SK-N-SH (cell line): ENCODE results near the gene SLC35C1. TPM values are rescaled to one million over a fixed set of nuclear protein-coding genes. Genes with fewer than 3 reads are reported as not detected.

ENCODE experiments used
- CTCF ChIA-PET: fragments of 300-600, 350-600 bp; formaldehyde crosslinking; extraction: SDS; loops from one replicate; lab custom pipeline; 2021; lab: Yijun Ruan, JAX
- POLR2A ChIA-PET: fragments of 350-600 bp; sonication (Branson Sonifier 250); formaldehyde crosslinking; extraction: SDS; loops from one replicate; lab custom pipeline; 2020; ENCODE audit warnings: antibody characterized with exemption, inconsistent platforms; lab: Yijun Ruan, JAX
- DNase-seq: peaks from one replicate; pipeline ENCODE4 v3.0.0; 2012
- H2AFZ ChIP-seq: fragments of 200-600 bp; sonication (generic); 2 replicates; pipeline ENCODE4 v1.8.1; 2016; ENCODE audit warnings: antibody characterized with exemption, mild to moderate bottlenecking, low read depth
- H3F3A ChIP-seq: fragments of 200-600 bp; sonication (generic); replicated peaks from 2 replicates; pipeline ENCODE3; 2016; ENCODE audit warnings: antibody characterized with exemption, mild to moderate bottlenecking; ENCODE audit not compliant: insufficient read depth
- H3K27ac ChIP-seq, 2 experiments: fragments of 200-500 bp in 1 of 2; fragments of 200-600 bp in 1 of 2; sonication (Bioruptor generic) in 1 of 2; sonication (generic), shearing (Covaris generic) in 1 of 2; 2 replicates each; pipeline versions ENCODE4 v1.5.1 to v1.6.1; 2014 to 2016; ENCODE audit warnings: low read depth in 2 of 2, inconsistent platforms in 1 of 2, low read length in 1 of 2, mild to moderate bottlenecking in 1 of 2, mixed read lengths in 1 of 2
- H3K27me3 ChIP-seq: fragments of 200-600 bp; sonication (generic), shearing (Covaris generic); 2 replicates; pipeline ENCODE4 v1.6.1; 2016; ENCODE audit warnings: mixed run types; ENCODE audit not compliant: insufficient read depth
- H3K36me3 ChIP-seq, 2 experiments: fragments of 200-500 bp in 1 of 2; fragments of 200-600 bp in 1 of 2; sonication (Bioruptor generic) in 1 of 2; sonication (generic) in 1 of 2; replicated peaks in 1 of 2; 2 replicates each; pipeline versions ENCODE3 to v1.5.1; 2014 to 2016; ENCODE audit warnings: low read length in 1 of 2, mild to moderate bottlenecking in 1 of 2; ENCODE audit not compliant: insufficient read depth in 2 of 2, control insufficient read depth in 1 of 2
- H3K4me1 ChIP-seq, 2 experiments: fragments of 200-500 bp in 1 of 2; fragments of 200-600 bp in 1 of 2; sonication (Bioruptor generic) in 1 of 2; sonication (generic), shearing (Covaris generic) in 1 of 2; 2 replicates each; pipeline versions ENCODE4 v1.5.1 to v1.6.1; 2014 to 2016; ENCODE audit warnings: low read depth in 1 of 2, low read length in 1 of 2, mixed run types in 1 of 2; ENCODE audit not compliant: insufficient read depth in 2 of 2, control insufficient read depth in 1 of 2
- H3K4me2 ChIP-seq: fragments of 200-600 bp; sonication (generic), shearing (Covaris generic); 2 replicates; pipeline ENCODE4 v1.6.1; 2017; ENCODE audit warnings: mixed run types
- H3K4me3 ChIP-seq, 2 experiments: fragments of 200-500 bp in 1 of 2; fragments of 200-600 bp in 1 of 2; sonication (Bioruptor generic) in 1 of 2; sonication (generic), shearing (Covaris generic) in 1 of 2; 2 replicates each; pipeline versions ENCODE4 v1.5.1 to v1.8.1; 2014 to 2016; ENCODE audit warnings: low read depth in 2 of 2, inconsistent platforms in 1 of 2, low read length in 1 of 2, mild to moderate bottlenecking in 1 of 2, mixed read lengths in 1 of 2, moderate library complexity in 1 of 2
- H3K79me2 ChIP-seq: fragments of 200-600 bp; sonication (generic); 2 replicates; pipeline ENCODE4 v1.8.1; 2017; ENCODE audit warnings: mild to moderate bottlenecking; ENCODE audit not compliant: insufficient read depth
- H3K9ac ChIP-seq: fragments of 200-600 bp; sonication (generic); 2 replicates; pipeline ENCODE4 v1.6.1; 2017; ENCODE audit warnings: mixed run types
- H3K9me2 ChIP-seq: fragments of 200-600 bp; sonication (generic); 2 replicates; pipeline ENCODE4 v1.6.1; 2017; ENCODE audit warnings: mixed run types
- H3K9me3 ChIP-seq: fragments of 200-600 bp; sonication (generic); 2 replicates; pipeline ENCODE4 v1.6.1; 2017; ENCODE audit warnings: mixed run types, mild to moderate bottlenecking, moderate library complexity
- H4K20me1 ChIP-seq: fragments of 200-600 bp; sonication (generic); 2 replicates; pipeline ENCODE4 v1.6.1; 2017; ENCODE audit warnings: mild to moderate bottlenecking, mixed run types; ENCODE audit not compliant: insufficient read depth
- CHD2 ChIP-seq: fragments of 150-350 bp; IDR thresholded peaks from 2 replicates; pipeline ENCODE4 v1.6.1; 2018; ENCODE audit warnings: low read length; ENCODE audit not compliant: partially characterized antibody
- CTCF ChIP-seq: fragments of 200-600 bp; sonication (generic); IDR thresholded peaks from 2 replicates; pipeline ENCODE4 v1.6.1; 2017; ENCODE audit warnings: antibody characterized with exemption, mild to moderate bottlenecking, moderate library complexity
- FOXJ3 ChIP-seq: sonication (generic); formaldehyde crosslinking; IDR thresholded peaks from 2 replicates; pipeline ENCODE4 v1.5.1; 2020; ENCODE audit warnings: mild to moderate bottlenecking, missing genetic modification reagents
- FOXM1 ChIP-seq: IDR thresholded peaks from 2 replicates; pipeline ENCODE4 v1.4.0; 2012; ENCODE audit warnings: low read depth, mild to moderate bottlenecking
- GABPA ChIP-seq: IDR thresholded peaks from 2 replicates; pipeline ENCODE4 v1.4.0; 2012; ENCODE audit warnings: low read depth, mild to moderate bottlenecking
- GATA2 ChIP-seq: sonication (generic); formaldehyde crosslinking; IDR thresholded peaks from 2 replicates; pipeline ENCODE4 v1.5.0; 2020; ENCODE audit warnings: mild to moderate bottlenecking, missing genetic modification reagents
- IRF3 ChIP-seq: fragments of 150-350 bp; IDR thresholded peaks from 2 replicates; pipeline ENCODE4 v1.6.1; 2016; ENCODE audit warnings: mild to moderate bottlenecking, low read depth, low read length
- MXI1 ChIP-seq: IDR thresholded peaks from 2 replicates; pipeline ENCODE4 v1.6.1; 2012; ENCODE audit warnings: mild to moderate bottlenecking, low read depth, low read length, improper control_type of control experiment
- NRF1 ChIP-seq: IDR thresholded peaks from 2 replicates; pipeline ENCODE4 v1.6.1; 2012; ENCODE audit warnings: low read depth, mild to moderate bottlenecking, low read length
- RAD21 ChIP-seq: IDR thresholded peaks from 2 replicates; pipeline ENCODE4 v1.6.1; 2012; ENCODE audit warnings: mild to moderate bottlenecking, low read length
- RCOR1 ChIP-seq: fragments of 150-350 bp; IDR thresholded peaks from 2 replicates; pipeline ENCODE4 v1.6.1; 2017; ENCODE audit warnings: antibody characterized with exemption, low read length
- REST ChIP-seq: IDR thresholded peaks from 2 replicates; pipeline ENCODE4 v1.6.1; 2012; ENCODE audit warnings: mild to moderate bottlenecking, low read depth, low read length, moderate library complexity
- RFX5 ChIP-seq: IDR thresholded peaks from 2 replicates; pipeline ENCODE4 v1.6.1; 2012; ENCODE audit warnings: mild to moderate bottlenecking, improper control_type of control experiment, low read length
- RXRA ChIP-seq: IDR thresholded peaks from 2 replicates; pipeline ENCODE4 v1.4.0; 2012; ENCODE audit warnings: low read depth, mild to moderate bottlenecking, borderline replicate concordance
- SIN3A ChIP-seq: IDR thresholded peaks from 2 replicates; pipeline ENCODE4 v1.6.1; 2012; ENCODE audit warnings: low read depth, mild to moderate bottlenecking, low read length, moderate library complexity, borderline replicate concordance
- SMC3 ChIP-seq: IDR thresholded peaks from 2 replicates; pipeline ENCODE4 v1.6.1; 2012; ENCODE audit warnings: low read depth, low read length, improper control_type of control experiment
- TAF1 ChIP-seq: IDR thresholded peaks from 2 replicates; pipeline ENCODE4 v1.6.1; 2012; ENCODE audit warnings: low read depth, mild to moderate bottlenecking, low read length, moderate library complexity, borderline replicate concordance
- TEAD4 ChIP-seq: IDR thresholded peaks from 2 replicates; pipeline ENCODE4 v1.4.0; 2012; ENCODE audit warnings: mild to moderate bottlenecking, borderline replicate concordance; ENCODE audit not compliant: insufficient read depth
- USF2 ChIP-seq: fragments of 150-350 bp; IDR thresholded peaks from 2 replicates; pipeline ENCODE4 v1.6.1; 2017; ENCODE audit warnings: antibody characterized with exemption, low read length, low read depth, borderline replicate concordance
- YY1 ChIP-seq: IDR thresholded peaks from 2 replicates; pipeline ENCODE4 v1.4.0; 2012; ENCODE audit warnings: low read depth, mild to moderate bottlenecking
- ZBTB33 ChIP-seq: IDR thresholded peaks from 2 replicates; pipeline ENCODE4 v1.4.0; 2012; ENCODE audit warnings: low read depth, borderline replicate concordance
- WGBS: methylation state at CpG from one replicate; pipeline ENCODE4 v1.1.6; 2017; ENCODE audit warnings: low lambda C conversion rate; 5-methylcytosine and 5-hydroxymethylcytosine counted together
- polyA plus RNA-seq, 3 experiments: library from polyadenylated mRNA; depleted of rRNA; stranded (reverse); fragments of >200 nt; gene quantifications; 2 replicates each; pipeline ENCODE4 v1.2.3, GENCODE V29; 2012

SLC35C1 gene
- polyA plus RNA-seq, 1 of the 3 experiments (the other 2 are of a cell fraction), result 6.2 TPM

- no peak overlapping the region for H3K9ac ChIP-seq
- H3K27me3 ChIP-seq, result peaks cover 17% of the 10 kb centered on the region; the same call in 1 of the 2 replicates
- peak; percentile 95 for DNase-seq
- H3K4me2 ChIP-seq, result peak overlapping the region; percentile 88
- H3K9me2 ChIP-seq, result no peaks in the 10 kb centered on the region
- POLR2A ChIA-PET, result interaction anchor here (1.6 kb wide), 1 partner anchor 401 kb away, joined by 7 read pairs; no protein-coding TSS in a partner anchor
- CTCF ChIA-PET, result interaction anchor here (0.6 to 9.0 kb wide), 124 partner anchors 10 to 1617 kb away, joined by 3 to 252 read pairs (median 4); partner anchors contain the start of genes CHST1, CRY2, SLC35C1 and SYT13
- H3K36me3 ChIP-seq, result no peaks in the 10 kb centered on the region
- peak overlapping the region; percentile 45 to 69 for H3K4me3 ChIP-seq
- WGBS, result 4% methylated on average over 28 of the region's 31 CpGs
- H3K79me2 ChIP-seq, result no peaks in the 10 kb centered on the region
- TF ChIP-seq RXRA, result no peak
- no peak for TF ChIP-seq TEAD4
- no peak for TF ChIP-seq USF2
- TF ChIP-seq NRF1, result no peak
- no peak for TF ChIP-seq FOXJ3 (CRISPR knock-in tag)
- TF ChIP-seq TAF1, result no peak
- TF ChIP-seq IRF3, result no peak
- peak; percentile 86 for TF ChIP-seq SMC3
- TF ChIP-seq FOXM1, result no peak
- peak; percentile 18 for TF ChIP-seq CHD2
- no peak; the same call in 1 of the 2 replicates for TF ChIP-seq MXI1
- no peak for TF ChIP-seq RFX5
- no peak for TF ChIP-seq ZBTB33
- no peak for TF ChIP-seq YY1
- no peak for TF ChIP-seq REST
- TF ChIP-seq RCOR1, result peak; percentile 61; the same call in 1 of the 2 replicates
- TF ChIP-seq GATA2 (CRISPR knock-in tag), result no peak
- no peak for TF ChIP-seq GABPA
- peak; percentile 95 for TF ChIP-seq RAD21
- peak; percentile 91 for TF ChIP-seq CTCF
- TF ChIP-seq SIN3A, result no peak
- no peaks in the 10 kb centered on the region for H4K20me1 ChIP-seq
- H3K9me3 ChIP-seq, result no peaks in the 10 kb centered on the region
- no peak overlapping the region for H3K27ac ChIP-seq
- no peaks in the 10 kb centered on the region for H3F3A ChIP-seq
- peaks cover 0 to 7% of the 10 kb centered on the region in 2 experiments; a peak in 2 of 4 replicates for H3K4me1 ChIP-seq
- peak overlapping the region; percentile 89 for H2AFZ ChIP-seq
Observed at GRCh38 chr11:45771566-45772448, 33.1 kb upstream of the SLC35C1 start.
